GM18907 (cell line): ENCODE measurements around the gene ERGIC1.
"Not testable (repeated sequence)": the region's sequence is repeated elsewhere in the genome, so short reads cannot be mapped to it uniquely, and the experiment has no call there.

Experiments
- ATAC-seq: cut with Tn5 transposase; IDR thresholded peaks from one replicate; pipeline ENCODE4 v1.9.1; 2021; ENCODE audit warnings: mild to moderate bottlenecking, moderate library complexity; ENCODE audit not compliant: unreplicated experiment

Gene ERGIC1

DNA sequence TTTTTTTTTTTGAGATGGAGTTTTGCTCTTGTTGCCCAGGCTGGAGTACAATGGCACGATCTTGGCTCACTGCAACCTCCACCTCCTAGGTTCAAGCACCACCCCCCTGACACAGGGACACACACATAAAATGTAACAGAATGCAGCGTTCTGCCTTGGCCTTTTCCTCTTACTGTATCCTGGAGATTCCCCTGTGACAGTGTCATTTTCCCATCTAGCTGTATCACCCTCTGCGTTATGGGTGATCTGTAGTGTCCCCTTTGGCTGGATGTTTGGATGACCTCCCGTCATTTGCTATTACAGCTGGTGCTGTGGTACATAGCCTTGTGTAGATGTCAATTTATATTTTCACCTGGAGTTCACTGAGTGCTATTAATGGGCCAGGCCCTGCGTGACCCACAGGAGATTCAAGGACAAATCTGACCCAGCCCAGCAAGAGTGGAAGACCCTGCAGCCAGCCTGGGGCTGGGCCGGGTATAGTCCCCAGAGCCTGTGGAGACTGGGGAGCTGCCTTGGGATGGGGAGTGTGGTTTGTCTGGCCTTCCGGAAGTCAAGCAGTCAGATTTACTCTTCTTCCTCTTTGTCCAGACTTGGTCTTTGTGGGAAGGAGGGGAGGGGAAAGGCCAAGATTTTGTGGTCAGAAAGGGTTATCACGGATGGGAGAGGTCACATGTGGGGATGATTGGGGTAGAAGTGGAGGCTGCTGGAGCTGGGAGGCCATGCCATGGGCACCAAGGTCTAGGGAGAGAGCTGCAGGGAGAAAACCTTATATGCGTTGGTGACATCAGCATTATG lies 43.6 kb downstream of the ERGIC1 start:
- ATAC-seq, result no peak

DNA sequence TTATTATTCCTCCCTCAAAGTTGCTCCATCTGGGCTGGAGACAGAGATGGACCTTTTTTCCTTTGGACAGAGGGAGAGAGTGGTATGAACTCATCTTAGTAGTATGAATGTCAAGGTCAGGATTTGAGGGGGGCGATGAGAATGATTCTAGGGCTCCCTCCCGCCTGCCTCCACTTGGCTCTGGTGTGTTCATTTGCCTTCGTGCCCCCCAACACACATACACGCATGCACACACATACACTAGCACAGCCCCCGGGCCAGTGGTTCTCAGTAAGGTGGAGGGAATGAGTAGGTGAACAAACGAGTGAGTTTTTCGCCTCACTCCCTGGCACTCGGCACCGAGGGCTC lies 44.5 kb downstream of the ERGIC1 start:
- no peak for ATAC-seq

DNA sequence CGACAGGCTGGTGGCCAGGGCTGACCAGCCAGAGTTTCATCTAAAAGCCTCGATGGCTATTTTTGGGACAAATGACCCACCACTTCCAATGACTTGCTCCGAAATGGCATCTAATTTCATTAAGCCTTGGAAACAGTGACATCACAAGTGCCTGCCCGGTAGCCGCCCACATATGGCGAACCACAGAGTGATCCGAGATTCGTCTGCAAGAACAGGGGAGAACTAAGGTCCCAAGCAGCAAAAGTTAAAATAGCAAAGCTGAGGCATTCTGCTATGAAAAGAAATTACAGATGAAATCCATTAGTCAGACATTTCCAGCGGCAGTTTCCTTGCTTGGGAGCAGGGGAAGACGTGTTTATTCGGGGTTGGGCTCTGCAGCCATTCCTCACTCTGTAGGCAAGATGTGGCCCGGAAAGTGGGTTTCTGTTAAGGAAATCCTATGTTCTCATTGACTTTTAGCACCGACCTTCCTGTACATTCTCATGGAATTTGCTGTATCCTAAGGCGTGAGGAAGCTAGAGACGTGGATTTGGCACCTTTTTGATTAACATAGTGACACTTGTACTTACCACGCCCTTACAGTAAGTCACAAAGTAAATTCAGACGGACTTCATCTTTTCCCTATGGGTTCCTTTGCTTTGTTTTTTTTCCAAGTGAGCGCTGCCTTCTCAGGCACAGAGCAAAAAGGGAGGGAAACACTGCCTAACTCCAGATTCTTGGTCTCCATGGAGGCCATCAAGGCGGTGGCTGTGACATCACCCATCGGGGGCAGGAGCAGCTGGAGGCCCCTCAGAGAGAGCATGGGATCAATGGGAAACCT lies 45.1 kb downstream of the ERGIC1 start:
- no peak for ATAC-seq

DNA sequence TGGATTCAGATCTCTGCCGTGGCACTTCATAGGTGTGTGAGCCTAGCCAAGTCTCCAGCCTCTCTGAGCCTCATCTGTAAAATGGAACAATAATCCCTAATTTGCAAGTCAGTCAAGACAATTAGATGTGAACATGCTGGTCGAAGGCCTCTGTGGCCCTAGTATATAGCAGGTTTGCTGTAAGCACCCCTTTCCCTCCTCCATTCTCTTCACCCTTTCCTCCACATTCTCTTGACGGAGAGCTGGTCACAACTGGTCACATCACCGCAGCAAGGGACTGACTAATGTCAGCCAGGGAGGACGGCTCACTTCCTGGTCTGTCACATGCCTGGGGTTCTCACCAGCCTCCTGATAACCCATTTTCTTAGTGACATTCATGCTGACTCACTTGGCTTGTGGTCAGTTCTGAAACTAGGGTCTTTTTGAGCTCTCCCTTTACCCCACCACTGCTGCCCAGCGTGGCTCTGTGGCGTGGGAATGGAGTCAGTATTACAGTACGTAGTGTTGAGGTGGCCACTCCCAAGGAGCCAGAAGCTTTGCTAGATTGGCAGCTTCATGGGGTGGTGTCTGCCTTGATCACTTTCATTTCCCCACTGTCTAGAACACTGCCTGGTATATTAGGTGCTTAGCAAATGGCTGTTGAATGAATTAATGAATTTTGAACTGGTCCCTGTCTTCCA lies 47.8 kb downstream of the ERGIC1 start:
- peak; percentile 77 for ATAC-seq

DNA sequence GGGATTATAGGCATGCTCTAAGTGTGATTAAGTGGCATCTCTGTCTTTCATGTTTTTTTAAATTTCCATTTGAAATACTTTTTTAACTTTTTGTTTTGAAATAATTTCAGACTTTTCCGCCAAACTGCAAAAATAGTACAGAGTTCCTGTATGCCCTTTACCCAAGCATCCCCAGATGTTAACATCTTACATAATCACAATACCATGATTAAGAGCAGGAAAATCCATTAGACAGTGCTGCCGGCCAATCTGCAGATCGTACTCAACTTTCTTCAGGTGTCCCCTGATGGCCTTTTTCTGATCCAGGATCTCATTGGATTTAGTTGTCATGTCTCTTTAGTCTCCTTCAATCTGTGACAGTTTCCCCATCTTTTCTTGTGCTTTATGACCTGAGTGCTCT lies 49.0 kb downstream of the ERGIC1 start:
- ATAC-seq, result no peak

- no peak for ATAC-seq
These were observed 51.7 kb downstream of the ERGIC1 start for GRCh38 chr5:172885597-172886340.

GRCh38 chr5:172886476-172886875 lies 52.4 kb downstream of the ERGIC1 start:
- ATAC-seq, result no peak

- ATAC-seq, result no peak
These were observed 53.0 kb downstream of the ERGIC1 start for GRCh38 chr5:172886974-172887501.

DNA sequence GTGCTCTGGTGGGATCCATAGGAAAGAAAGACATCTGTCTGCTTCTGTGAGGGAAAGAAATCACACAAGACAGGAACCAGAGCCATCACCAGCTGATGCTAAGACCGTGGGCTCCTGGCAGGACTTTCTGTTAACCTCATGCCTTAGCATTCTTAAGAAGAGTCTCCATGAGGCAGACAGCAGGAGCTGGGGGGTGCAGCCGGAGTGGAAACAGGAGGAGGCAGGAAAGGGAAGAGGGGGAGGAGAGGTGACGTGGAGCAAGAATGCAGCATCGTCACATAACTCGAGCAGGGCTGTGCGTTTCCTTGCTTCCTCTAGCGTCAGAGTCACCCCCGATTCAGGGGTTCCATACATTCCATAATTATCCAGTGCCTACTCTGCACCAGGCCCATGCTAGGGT lies 53.6 kb downstream of the ERGIC1 start:
- ATAC-seq, result no peak

GRCh38 chr5:172890659-172891058 lies 56.6 kb downstream of the ERGIC1 start:
- ATAC-seq, result no peak

- no peak for ATAC-seq
These were observed 57.8 kb downstream of the ERGIC1 start for GRCh38 chr5:172891716-172892421.

GRCh38 chr5:172892713-172893112 lies 58.7 kb downstream of the ERGIC1 start:
- no peak for ATAC-seq

- no peak for ATAC-seq
These were observed 60.8 kb downstream of the ERGIC1 start for GRCh38 chr5:172894767-172895388.

DNA sequence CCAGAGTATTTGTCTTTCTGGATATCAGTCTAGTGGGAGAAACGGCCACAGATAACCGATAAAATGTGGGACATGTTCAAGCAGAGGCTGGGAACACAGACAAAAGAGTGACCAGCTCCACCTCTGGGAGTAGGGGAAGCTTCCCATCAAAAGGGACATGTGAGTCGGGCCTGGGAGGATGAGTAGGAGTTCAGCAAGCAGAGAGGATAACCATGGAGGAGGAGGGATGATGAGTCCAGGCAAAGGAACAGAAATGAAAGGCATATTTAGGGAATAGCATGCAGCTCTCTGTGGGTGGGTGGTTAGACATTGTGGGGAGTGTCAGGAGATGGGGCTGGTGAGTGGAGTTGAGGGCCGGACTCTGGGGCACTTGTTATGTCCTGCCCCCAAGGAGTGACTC lies 61.5 kb downstream of the ERGIC1 start:
- ATAC-seq, result no peak

- no peak for ATAC-seq
These were observed 62.4 kb downstream of the ERGIC1 start for GRCh38 chr5:172896465-172896864.

GRCh38 chr5:172897067-172897466 lies 63.0 kb downstream of the ERGIC1 start:
- ATAC-seq, result not testable (repeated sequence)

DNA sequence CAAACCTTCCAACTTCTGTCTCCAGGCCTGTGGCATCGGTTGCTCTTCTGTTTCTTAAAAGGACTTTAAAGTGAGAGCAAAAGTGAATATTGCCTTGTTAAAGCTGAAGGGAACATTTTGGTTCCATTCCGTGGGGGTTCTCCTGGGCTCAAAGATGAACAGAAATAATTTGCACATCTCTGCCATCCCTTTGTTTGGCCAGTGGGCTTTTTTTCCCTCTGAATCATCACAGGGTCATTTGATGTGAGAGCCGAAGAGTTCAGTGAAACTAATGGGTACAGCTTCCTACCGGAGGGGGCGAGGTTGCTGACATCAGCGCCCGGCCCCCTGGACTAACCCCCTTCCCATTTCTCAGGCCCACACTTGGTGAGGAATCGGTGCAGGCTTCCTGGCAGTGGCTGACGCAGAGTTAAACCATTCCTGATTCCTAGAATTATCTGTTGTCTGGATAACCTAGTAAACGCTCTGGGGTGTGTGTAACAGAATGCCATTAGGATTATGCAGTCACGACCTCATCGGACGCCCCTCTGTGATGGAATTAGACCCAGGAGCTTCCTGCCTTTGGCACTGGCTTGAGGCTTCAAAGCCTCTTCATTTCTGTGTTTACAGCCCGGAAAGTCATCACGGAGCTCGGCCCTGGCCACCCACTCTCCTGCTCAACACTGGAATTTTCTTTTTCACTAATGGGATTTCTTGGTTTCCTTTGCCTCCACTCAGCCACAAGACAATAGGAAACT lies 63.6 kb downstream of the ERGIC1 start:
- no peak for ATAC-seq

DNA sequence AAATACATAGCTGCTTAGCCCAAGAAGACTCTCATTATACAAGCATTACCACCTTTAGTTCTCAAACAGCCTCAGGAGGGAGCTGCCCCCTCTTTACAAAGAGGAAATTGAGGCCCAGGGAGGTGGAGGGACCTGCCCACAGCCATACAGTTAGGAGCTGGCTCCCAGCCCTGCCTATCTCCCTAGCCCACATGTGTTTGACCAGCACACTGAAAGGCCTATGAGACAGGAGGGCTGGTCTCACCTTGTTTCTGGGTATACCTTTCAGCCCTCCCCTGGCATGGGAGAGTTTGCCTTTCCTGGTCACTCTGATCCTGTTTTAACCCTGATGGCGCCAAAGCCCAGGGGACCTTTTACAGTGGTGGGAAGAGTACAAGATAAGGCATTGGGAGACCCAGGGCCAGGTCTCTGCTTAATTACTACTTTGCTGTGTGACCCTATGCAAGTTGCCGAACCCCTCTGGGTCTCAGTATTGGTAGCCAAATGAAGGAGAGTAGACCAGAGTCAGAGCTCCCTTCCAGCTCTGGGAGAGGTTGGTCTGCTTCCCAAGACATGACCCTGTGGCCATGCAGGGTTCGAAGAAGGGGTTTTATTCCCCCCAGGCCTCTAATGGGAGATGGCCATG lies 64.3 kb downstream of the ERGIC1 start:
- no peak for ATAC-seq
